DLD1 (cell line): Measurements from ENCODE around the gene PPP4R3B.

ENCODE experiments used
- in situ Hi-C: cut with HindIII; loops from 2 replicates; pipeline ENCODE4 v1.10.0; 2017; ENCODE audit warnings: low sequenced_read_pairs

The PPP4R3B gene

DNA sequence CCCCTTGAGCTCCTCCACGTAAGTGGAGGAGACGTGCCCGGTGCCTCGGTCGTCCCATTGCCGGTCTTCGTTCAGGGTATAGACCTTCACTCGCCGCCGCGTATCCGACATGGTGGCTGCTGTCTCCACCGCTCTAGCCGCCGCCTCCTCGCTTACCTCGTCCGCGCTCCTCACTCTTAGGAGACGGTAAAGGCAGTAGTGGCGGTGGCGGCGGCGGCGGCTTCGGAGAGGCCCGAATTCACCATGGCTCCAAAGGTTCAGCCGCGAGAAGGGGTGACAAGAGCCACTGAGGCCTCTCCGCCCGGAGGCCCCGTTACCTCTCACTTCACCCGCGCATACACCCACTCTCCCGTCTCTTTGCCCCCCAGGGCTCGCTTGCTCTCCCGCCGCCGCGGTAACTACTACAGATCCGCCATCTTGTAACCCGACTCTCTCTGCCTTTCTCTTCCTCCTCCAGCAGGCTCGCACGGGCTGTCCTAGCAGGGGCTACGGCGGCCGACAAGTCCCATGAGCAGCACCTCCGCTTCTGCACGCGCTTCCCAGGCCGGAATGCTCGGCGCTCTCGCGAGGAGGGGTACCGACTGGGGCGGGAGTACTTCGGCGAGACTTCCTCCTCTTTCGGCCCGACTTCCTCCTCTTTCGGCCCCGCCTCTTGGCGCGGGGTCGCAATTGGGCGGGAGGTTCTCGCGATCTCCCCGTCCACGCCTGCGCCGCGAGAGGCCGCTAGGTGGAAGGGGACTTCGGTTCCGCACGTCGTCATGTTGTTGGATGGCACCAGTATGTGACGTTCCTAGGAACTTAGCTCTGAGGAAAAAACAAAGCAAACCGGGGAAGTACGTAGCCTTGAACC is at the start of gene PPP4R3B:
Gene PPP4R3B, minus strand, starts transcription at position 448 of the 850 bp plus-strand sequence. Its CDS starts 337 bp downstream, at position 111.
- in situ Hi-C loops = no loop called here

DNA sequence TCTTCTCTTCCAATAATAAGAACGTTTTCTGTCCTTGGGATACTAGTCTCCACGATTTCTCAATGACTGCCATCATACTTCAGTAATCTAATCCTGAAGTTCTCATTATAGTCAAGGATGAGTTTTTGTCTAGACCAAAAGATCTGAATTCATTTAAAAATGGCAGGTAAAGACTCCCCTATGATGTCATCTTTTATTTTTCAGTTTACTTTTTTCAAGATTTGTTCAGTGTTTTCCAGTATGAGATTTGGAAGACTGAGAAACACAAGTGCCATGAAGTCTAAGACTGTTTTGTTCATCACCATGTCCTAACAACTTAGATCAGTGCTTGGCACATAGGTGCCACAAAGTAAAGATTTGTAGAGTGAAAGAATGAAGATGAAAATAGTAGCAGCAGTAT is 35.8 kb upstream of the PPP4R3B start:
- in situ Hi-C loops = no loop called here

DNA sequence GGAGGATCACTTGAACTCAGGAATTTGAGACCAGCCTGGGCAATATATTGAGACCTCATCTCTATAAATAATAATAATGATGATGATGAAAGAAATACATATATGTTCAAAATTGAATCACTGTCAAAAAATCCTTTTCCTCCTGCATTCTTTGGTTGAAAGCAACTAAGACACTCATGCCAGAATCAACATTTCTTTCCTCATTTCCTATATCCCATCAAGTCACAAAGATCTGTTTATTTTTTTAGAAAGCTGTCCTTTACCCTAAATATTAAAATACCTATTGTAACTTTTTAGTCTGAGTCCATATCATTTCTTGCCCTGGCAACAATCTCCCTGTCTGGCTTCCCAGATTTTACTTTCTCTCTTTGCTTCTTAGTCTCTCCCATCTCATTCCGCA is 31.8 kb upstream of the PPP4R3B start:
- in situ Hi-C loops = no loop called here

DNA sequence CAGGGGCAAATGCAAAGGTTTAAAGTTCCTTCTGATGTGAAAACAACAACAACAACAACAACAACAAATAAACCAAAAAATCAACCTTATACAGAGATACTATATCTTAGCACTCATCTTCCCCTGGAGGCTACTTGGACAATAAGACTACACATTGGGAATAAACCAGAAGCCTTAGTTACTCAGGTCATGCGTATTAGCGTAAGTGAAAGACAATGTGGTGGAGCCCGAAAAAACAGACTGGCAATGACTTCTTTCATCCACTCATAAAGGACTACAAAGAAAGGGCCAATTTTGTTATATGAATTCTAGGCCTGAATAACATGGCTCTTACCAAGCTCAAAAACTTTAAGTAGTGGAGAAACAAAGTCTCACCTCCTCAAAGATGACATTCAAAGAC is 19.4 kb upstream of the PPP4R3B start:
- in situ Hi-C loops = loop anchor here (5.0 kb wide), 1 partner anchor 80 kb away; no protein-coding TSS in a partner anchor

DNA sequence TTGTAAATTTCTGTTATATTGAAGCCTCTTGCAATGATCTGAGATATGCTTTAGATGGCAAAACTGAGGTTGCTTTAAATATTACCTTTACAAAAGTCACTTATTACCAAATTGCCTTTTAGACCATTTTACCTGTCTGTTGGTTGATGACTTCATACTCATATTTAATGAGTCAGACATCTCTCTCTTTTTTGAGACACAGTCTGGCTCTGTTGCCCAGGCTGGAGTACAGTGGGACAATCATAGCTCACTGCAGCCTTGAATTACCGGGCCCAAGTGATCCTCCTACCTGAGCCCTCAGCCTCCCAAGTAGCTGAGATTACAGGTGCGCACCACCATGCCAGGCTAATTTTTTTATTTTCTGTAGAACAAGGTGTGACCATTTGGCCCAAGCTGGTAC is 11.5 kb upstream of the PPP4R3B start:
- in situ Hi-C loops = no loop called here

DNA sequence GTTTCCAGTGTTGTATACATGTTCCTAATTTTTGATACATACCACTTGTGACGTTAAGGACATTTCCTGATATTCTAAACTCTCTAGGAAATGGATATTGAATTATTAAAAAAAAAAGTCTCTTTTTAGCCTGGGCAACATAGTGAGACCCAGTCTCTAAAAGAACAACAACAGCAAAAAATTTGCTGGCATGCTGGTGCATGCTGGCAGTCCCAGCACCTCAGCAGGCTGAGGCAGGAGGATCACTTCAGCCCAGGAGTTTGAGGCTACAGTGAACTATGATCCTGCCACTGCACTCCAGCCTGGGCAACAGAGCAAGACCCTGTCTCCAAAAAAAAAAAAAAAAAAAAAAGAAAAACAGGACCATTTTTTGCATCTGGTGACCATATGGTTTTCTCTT is 10.5 kb upstream of the PPP4R3B start:
- in situ Hi-C loops = no loop called here

DNA sequence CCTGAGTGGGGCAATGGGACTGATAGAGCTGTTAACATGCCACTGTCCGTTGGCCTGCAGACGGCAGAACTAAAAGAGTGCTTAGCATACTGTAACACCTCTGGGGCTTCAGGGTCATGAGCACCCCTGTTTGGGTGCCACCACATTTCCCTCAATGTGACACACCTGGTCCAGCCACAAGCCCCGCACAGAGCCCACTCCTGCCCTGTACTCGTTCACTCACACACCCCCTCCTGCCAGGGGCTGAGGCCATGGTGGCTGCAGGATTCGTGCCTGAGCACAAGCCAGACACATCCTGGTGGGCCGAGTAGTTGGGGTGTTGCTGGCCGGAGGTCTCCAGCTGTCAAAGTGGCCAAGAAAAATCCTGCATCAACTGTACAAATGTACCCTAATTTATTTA is 4.4 kb upstream of the PPP4R3B start:
- in situ Hi-C loops = no loop called here

DNA sequence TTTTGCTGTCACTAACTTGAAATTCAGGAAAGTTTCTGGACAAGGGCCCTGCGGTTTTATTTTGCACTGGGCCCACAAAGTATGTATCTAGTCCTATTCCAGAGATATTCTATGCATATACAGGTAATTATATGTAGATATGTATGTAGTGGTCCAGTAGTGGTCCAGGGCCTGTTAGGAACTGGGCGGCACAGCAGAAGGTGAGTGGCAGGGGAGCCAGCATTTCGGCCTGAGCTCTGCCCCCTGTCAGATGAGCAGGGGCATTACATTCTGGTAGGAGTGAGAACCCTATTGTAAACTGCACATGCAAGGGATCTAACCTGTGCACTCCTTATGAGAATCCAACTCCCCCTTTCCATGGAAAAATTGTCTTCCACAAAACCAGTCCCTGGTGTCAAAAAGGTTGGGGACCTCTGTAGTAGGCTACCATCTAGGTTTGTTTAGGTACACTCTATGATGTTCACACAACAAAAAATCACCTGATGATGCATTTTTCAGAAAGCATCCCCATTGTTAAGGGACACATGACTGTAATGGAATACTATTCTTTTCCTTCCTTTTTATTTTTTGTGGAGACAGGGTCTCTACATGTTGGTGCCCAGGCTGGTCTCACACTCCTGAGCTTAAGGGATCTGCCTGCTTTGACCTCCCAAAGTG is 2.8 kb upstream of the PPP4R3B start:
- in situ Hi-C loops = no loop called here

DNA sequence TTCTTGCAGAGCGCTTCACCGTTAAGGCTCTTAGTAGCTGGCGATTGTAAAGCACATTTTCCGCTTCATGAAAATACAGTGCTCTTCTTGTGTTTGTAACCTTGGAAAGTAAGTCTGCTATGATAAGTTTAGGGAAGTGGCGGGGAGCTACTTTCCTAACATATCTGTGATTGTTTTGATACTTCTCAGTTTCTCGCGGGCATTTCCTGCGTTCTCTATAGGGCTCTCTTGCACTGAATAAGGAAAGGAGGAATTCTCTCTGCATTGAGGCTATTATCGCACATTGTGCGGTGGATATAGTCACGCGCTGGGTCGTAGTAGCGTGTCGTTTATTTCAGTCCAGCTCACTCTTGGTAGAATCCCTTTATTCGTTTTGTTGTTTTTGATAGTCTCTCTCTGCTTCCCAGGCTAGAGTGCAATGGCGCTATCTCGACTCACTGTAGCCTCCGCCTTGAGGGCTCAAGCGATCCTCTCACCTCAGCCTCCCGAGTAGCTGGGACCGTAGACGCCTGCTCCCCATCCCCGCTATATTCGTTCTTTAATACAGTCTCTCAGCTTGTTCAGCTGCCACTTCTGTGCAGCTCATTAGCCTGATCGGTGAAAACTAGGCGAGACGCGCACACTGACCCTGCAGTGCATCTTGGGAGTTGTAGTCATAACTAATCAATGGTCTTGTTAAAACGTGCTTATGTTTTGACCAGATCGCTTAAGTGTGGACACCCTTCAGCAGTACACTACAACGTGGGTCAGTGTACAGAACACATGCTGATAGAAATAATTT is 1.0 kb upstream of the PPP4R3B start:
- in situ Hi-C loops = no loop called here

DNA sequence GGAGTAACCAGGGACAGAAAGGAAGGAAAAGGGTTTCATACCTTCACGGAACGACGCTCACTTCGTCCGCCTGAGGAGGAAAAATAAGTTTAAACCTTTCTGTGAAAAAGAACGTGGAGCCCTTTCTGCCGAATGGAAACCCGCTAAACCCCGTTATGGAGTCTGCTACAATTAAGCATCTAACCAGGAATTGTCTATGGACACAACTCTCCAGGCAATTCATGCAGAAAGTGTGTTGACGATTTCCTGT is 528 bp upstream of the PPP4R3B start:
- in situ Hi-C loops = no loop called here

DNA sequence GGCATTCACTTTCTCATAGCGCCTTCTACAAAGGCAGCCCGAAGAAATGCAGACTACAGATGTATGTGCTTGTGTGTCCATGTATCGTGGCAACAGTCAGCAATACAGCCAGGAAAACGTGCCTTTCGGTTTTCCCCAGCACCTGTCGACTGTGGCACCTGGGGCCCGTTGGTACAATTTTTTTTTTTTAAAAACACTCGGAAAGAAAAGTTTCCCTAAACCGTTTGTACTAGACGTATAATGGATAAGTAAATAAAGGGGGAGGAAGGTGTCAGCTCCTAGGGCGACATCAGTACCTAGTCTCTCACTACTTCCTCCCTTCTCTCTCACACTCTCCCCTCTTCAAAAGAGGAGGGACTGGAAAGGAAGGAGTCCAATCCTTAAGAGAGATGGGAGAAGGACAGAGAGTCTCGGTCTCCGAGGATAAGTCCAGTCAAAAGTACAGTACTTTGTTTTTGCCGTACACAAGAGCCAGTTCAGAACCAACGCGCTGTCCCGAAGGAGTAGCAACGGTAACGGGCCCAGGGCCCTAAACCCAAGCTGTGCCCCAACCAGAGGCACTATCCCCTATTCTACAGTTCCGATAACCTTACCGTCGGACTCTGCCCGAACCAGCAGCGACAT is 759 bp downstream of the PPP4R3B start:
- in situ Hi-C loops = no loop called here

DNA sequence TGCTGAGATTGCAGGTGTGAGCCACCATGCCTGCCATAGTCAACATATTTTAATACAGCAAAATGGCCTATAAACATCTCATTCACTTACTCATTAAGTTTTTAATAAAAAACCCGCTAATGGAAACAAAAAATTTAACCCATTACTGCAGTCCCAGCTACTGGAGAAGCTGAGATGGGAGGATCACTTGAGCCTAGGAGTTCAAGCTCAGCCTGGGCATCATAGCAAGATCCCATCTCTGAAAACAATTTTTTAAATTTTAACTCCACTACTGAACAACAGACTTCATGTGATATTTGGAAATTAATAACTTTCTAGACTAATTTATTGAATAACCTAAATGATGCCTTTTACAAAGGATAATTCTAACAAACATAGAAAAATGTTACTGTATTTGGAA is 5.4 kb downstream of the PPP4R3B start:
- in situ Hi-C loops = no loop called here

DNA sequence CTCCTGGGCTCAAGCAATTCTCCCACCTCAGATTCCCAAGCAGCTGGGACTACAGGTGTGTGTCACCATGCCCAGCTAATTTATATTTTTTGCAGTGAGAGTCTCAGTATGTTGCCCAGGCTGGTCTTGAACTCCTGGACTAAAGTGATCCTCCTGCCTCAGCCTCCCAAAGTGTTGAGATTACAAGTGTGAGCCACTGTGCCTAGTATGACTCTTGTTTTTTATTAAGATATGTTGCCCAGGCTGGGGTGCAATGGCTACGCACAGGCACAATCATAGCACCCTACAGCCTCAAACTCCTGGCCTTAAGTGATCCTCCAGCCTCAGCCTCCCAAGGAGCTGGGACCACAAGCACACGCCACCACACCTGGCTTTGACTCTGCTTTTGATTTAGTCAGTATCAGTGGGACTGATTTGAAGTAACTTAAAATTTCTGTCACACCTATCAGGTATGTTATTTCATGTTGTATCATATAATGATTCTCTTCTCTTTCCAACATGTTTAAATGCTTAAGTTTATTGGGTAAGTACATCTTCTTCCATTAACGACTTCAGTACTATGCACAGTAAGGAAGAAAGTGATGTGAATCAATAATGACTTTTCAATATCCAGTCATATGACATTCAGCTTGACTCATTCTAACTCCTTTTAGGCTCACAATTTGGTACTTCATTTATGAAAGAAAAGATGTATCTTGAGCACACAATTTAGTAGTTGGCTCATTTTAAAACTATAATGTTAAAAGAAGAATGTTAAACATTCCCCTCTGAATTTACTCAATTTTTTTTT is 6.3 kb downstream of the PPP4R3B start:
- in situ Hi-C loops = no loop called here

DNA sequence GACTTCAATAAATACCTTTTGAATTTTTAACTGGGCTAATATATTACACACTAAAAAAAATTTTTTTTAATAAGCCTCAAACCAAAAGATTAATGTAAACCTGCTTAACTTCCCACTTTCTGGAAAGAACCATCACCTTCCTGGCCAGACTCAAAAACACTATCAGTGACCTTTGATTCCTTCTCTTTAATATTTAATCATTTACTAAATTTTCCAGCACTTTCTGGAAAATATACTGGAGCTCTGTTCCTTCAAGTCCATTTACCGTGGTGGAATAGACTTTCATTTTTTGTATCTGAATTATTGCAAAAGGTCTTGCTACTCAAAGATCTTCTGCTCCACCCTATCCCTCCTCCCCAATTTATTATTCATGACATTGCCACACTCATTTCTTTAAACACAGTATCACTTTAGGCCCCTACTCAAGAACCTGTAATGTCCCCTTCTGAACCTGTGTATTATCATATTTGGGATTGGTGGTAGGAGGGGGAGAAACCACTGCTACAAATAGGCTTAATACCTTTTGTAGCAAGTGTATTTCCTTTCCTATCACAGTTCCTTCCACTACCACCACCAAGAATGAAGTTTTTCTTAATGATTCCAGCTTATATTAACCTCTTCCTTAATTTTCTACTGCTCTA is 7.4 kb downstream of the PPP4R3B start:
- in situ Hi-C loops = no loop called here

DNA sequence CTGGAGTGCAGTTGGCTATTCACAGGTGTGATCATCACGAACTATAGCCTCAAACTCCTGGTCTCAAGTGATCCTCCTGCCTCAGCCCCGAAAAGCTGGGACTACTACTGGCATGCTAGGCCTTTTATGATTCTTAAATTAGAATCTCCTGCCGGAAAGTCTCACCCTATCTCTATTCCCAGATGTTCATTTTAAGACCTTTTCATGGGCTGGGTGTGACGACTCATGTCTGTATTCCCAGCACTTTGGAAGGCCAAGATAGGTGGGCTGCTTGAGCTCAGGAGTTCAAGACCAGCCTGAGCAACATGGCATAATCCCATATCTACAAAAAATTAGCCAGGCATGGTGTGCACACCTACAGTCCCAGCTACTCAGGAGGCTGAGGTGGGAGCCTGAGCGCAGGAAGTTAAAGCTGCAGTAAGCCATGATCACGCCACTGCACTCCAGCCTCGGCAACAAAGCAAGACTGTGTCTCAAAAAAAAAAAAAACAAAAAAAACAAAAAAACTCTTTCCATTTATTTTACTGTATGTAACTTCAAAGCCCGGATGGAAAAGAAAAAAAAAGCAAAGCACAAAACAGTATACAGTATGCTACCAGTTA is 8.1 kb downstream of the PPP4R3B start:
- in situ Hi-C loops = no loop called here

DNA sequence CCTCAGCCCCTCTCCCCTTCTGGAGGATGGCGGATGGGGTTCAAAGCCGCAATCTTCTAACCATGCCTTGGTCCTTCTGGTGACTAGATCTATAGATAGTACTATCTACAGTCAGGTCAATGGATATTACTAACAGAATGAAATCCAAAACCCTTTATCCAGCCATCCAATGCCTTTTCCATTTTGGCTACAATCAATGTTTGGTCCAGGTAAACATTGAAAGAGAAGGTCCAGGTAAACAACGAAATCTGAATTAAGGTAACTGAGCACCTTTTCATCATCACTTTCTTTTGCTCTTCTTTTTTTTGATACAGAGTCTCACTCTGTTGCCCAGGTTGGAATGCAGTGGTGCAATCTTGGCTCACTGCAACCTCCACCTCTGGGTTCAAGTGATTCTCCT is 9.7 kb downstream of the PPP4R3B start:
- in situ Hi-C loops = no loop called here

DNA sequence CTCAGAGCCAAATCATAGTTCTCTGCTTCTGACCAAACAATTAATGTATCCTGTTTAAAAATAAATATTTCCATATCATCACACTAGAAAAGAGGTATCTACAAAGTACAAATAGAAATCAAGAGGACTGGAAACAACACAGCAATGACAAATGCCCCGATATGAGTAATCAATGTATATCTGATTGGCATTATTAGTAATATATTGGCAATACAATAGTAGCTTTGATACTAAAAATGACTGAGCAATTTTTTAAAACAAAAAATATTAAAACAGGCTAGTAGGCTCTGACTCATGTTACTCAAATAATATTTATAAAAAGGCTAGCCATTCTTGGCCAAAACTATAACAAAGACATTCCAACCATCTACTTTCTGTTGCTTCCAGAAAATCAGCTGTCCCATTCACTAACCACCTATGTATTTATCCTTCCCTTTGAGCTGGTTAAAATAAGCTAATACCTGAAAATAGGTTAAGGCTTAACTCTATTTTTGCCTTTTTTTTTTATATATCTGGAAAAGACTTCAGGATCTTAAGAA is 13.3 kb downstream of the PPP4R3B start:
- in situ Hi-C loops = no loop called here

DNA sequence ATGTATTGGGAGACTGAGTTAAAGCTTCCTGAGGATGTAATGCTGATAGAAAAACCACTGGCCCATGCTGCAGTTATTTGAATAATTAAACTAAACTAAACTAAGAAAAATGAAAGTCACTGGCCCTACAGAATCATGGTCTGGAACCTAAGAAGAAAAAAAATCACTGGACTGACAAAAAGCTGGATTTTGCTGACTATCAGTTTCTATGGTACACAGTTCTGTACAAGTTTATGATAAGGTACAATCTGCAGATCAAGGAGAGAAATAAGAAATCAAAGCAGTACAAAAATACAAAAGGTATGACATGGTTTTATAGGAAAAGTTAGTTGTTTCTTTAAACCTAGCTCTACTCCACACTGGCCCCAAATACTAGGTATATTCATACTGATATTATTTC is 15.6 kb downstream of the PPP4R3B start:
- in situ Hi-C loops = no loop called here

DNA sequence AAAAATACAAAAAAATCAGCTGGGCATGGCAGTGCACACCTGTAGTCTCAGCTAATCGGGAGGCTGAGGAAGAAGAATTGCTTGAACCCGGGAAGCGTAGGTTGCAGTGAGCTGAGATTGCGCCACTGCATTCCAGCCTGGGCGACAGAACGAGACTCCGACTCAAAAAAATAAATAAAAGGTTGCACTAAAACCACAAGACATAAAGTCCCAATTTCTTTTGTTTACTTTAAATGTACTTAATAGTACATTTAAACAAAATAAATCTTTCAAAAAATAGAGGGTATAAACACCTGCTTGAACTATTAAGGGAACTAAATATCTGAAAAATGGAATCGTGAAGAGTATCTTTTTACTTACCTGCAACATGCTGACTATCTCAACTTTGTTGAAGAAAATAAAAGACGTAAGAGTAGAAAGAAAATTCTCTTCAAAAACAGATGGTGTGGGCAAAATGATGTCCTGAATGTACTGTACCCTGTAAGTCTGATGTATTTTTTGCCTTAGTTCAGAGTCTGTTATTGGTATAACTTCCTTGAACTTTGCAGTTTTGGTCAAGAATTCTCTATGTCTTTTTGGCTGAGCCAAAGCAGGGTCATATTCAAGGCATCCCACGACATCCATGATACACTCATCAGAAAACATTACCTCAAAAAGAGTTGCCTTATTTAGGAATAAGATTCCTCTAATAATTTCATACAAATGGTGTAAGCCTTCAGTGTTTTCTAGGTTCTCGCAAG is 19.2 kb downstream of the PPP4R3B start:
- in situ Hi-C loops = no loop called here
